Activated naive CD8-positive, alpha-beta T cell treated with anti-CD3 and anti-CD28 coated beads for 36 hours (primary cell): ENCODE results near the gene FHL2. TPM values are rescaled to one million over a fixed set of nuclear protein-coding genes. Genes with fewer than 3 reads are reported as not detected.

ENCODE experiments used
- DNase-seq: peaks from one replicate; pipeline ENCODE4 v3.0.0; 2021
- H3K27ac Mint-ChIP-seq: one replicate; pipeline ENCODE4 v1.8.0; 2022; ENCODE audit warnings: mild to moderate bottlenecking, moderate library complexity, mixed read lengths
- H3K27me3 Mint-ChIP-seq: one replicate; pipeline ENCODE4 v1.8.0; 2022; ENCODE audit warnings: mild to moderate bottlenecking, mixed read lengths
- H3K36me3 Mint-ChIP-seq: one replicate; pipeline ENCODE4 v1.8.0; 2021; ENCODE audit warnings: mild to moderate bottlenecking, mixed read lengths
- H3K4me1 Mint-ChIP-seq: one replicate; pipeline ENCODE4 v1.8.0; 2021; ENCODE audit warnings: mixed read lengths
- H3K4me3 Mint-ChIP-seq: one replicate; pipeline ENCODE4 v1.8.0; 2022; ENCODE audit warnings: mild to moderate bottlenecking, moderate library complexity, mixed read lengths
- H3K9me3 Mint-ChIP-seq: one replicate; pipeline ENCODE4 v1.8.0; 2022; ENCODE audit warnings: mixed read lengths
- total RNA-seq, 2 experiments: library from RNA; stranded (reverse); gene quantifications; one replicate each; pipeline ENCODE4 v1.2.3, GENCODE V29; 2021

The FHL2 gene, protein sequence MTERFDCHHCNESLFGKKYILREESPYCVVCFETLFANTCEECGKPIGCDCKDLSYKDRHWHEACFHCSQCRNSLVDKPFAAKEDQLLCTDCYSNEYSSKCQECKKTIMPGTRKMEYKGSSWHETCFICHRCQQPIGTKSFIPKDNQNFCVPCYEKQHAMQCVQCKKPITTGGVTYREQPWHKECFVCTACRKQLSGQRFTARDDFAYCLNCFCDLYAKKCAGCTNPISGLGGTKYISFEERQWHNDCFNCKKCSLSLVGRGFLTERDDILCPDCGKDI
- total RNA-seq, result 1 to 10 TPM; 4.7 to 5.1 TPM

DNA sequence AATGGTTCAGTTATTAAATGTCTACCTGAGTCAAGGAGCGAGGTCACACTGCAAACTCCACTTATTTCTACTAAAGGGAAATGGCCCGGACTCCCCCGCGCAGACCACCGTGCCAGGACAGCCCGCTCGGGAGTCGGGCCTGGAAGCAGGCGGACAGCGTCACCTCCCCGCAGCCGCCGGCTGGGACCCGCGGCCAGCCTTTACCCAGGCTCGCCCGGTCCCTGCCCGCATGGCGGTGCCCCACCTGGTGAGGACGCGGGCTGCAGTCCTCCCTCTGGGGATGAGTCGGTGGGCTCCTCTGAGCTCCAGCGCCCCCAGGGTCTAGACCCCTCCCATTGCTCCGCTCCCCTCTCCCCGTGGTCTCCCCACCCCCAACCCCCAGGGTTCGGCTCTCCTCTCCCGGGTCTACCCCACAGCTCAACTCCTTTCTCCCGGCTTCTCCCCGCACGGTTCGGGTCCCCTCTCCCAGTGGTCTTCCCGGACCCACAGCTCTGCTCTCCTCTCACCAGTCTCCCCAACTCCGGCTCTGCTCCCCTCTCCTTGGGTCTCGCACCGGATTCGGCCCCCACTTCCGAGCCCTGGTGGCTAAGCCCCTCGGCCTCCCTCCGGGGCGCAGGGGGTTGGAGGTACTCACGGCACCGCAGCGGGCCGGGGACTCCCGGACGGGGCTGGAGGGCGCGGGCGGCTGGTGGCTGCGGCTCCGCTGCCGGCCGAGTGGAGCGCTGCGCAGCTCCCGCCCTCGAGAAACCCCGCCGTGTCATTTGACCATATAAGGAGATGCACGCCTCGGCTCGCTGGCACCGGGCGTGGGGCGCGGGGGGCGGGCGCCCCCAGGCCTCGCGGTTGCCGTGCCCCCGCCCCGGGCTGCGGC is at the start of gene FHL2:
FHL2 (minus strand) TSS at position 716 of the 871 bp plus-strand sequence. CDS start 12,535 bp downstream, outside the sequence.
- Mint-ChIP-seq H3K4me3 (peak within 1 kb of the TSS; percentile 81), H3K27me3 (peaks cover 17% of the 10 kb centered on the region), H3K36me3 (peaks cover 2% of the 10 kb centered on the region), H3K27ac (peak within 1 kb of the TSS; percentile 40), H3K9me3 (no peaks in the 10 kb centered on the region), H3K4me1 (peaks cover 11% of the 10 kb centered on the region)
- peak; percentile 80 for DNase-seq

GRCh38 chr2:105447476-105447875 is 48.6 kb upstream of the FHL2 start:
- Mint-ChIP-seq H3K27ac (no peak overlapping the region), H3K4me1 (no peaks in the 10 kb centered on the region), H3K4me3 (no peak overlapping the region), H3K36me3 (no peaks in the 10 kb centered on the region), H3K9me3 (no peaks in the 10 kb centered on the region), H3K27me3 (peaks cover 14% of the 10 kb centered on the region)
- no peak for DNase-seq

DNA sequence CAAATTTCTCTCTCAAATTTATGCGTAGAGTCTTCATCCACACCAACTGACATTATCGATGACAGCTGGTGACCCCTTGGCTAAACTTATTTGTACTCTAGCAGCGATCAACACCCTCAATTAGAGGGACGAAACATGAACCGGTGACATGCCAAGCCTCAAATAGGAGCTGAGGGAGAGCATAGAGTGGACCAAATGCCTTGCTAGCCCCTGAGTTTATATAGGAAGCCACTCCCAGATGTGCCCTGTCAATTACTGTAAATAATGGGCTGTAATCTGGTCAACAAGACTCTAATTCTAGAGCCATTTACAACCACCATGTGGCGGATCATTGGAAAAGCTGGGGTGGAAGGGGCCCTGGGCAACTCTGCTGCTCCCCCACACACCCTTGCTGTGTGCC is 47.6 kb upstream of the FHL2 start:
- Mint-ChIP-seq H3K4me1 (no peaks in the 10 kb centered on the region), H3K4me3 (no peak overlapping the region), H3K9me3 (no peaks in the 10 kb centered on the region), H3K27ac (no peak overlapping the region), H3K27me3 (peaks cover 14% of the 10 kb centered on the region), H3K36me3 (no peaks in the 10 kb centered on the region)
- DNase-seq, result no peak

DNA sequence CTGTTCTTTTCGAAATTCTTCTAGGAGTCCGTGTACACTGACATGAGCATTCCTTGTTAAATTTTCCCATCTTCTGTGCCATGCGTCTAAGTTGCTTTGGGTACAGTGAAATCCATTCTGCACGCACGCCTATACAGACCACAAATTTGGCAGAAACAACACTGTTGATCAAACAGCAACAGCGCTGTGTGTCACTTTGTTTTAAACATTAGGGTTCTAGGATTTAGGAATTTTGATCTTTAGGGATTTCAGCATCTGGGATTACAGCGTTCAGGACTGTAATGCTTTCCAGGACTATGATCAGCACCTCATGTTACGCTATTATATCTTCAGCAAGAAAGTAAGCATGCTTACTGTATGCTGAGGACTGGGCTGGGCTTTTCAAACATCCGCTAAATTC is 47.1 kb upstream of the FHL2 start:
- Mint-ChIP-seq H3K27me3 (peaks cover 14% of the 10 kb centered on the region), H3K9me3 (no peaks in the 10 kb centered on the region), H3K27ac (no peak overlapping the region)

DNA sequence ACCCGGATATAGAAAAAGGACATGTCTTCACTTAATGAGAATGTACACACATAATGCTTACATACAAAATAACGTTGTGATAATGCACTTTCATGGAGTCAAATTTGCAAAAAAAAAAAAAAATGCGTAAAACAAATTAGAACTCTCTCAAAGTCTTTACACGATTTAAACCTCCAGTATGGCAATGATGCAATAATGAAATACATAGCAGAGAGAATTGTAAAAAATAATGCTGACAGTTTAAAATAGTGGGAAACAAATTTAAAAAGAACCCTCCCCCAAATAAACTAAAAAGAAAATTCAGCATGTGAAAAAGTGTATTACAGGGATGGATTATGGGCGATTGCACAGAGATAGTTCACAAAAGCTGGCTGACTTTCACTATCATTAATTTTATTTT is 46.6 kb upstream of the FHL2 start:
- H3K4me1 Mint-ChIP-seq, result no peaks in the 10 kb centered on the region
- H3K36me3 Mint-ChIP-seq, result no peaks in the 10 kb centered on the region
- no peaks in the 10 kb centered on the region for H3K9me3 Mint-ChIP-seq
- no peak overlapping the region for H3K27ac Mint-ChIP-seq
- H3K27me3 Mint-ChIP-seq, result peaks cover 14% of the 10 kb centered on the region
- no peak for DNase-seq
- no peak overlapping the region for H3K4me3 Mint-ChIP-seq

More for the DNA sequence above, 47.1 kb upstream of the FHL2 start:
- no peaks in the 10 kb centered on the region for H3K36me3 Mint-ChIP-seq
- no peak for DNase-seq
- no peaks in the 10 kb centered on the region for H3K4me1 Mint-ChIP-seq
- no peak overlapping the region for H3K4me3 Mint-ChIP-seq

GRCh38 chr2:105443617-105444598 is 45.1 kb upstream of the FHL2 start:
- Mint-ChIP-seq H3K4me3 (no peak overlapping the region), H3K4me1 (no peaks in the 10 kb centered on the region), H3K27me3 (peaks cover 8% of the 10 kb centered on the region), H3K9me3 (no peaks in the 10 kb centered on the region), H3K36me3 (no peaks in the 10 kb centered on the region), H3K27ac (no peak overlapping the region)
- no peak for DNase-seq

GRCh38 chr2:105442721-105443120 is 43.9 kb upstream of the FHL2 start:
- no peaks in the 10 kb centered on the region for H3K4me1 Mint-ChIP-seq
- no peaks in the 10 kb centered on the region for H3K9me3 Mint-ChIP-seq
- no peaks in the 10 kb centered on the region for H3K36me3 Mint-ChIP-seq
- H3K27ac Mint-ChIP-seq, result no peak overlapping the region
- H3K27me3 Mint-ChIP-seq, result no peaks in the 10 kb centered on the region
- no peak overlapping the region for H3K4me3 Mint-ChIP-seq
- DNase-seq, result no peak

DNA sequence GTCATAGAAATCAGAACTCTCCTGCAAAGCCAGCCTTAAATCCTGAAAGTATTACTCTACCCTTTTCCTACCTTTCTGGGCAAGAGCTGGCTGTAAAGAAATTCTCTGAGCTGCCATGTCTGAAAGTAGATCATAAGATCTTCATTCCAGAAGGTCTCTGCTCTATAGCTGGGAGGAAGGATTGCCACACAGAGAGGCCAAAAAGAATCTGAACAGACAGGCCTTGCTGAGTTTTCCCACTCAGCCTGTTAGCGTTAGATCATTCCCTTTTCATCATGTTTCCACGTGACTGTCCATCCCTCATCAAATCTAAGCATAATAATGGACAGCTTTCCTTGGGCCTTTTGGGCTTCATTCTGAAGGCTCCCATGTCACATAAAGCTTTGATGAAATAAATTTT is 43.2 kb upstream of the FHL2 start:
- Mint-ChIP-seq H3K27me3 (no peaks in the 10 kb centered on the region), H3K36me3 (no peaks in the 10 kb centered on the region), H3K9me3 (no peaks in the 10 kb centered on the region), H3K4me3 (no peak overlapping the region), H3K27ac (no peak overlapping the region), H3K4me1 (no peaks in the 10 kb centered on the region)
- DNase-seq, result no peak

GRCh38 chr2:105439141-105439540 is 40.3 kb upstream of the FHL2 start:
- H3K4me1 Mint-ChIP-seq, result no peaks in the 10 kb centered on the region
- H3K27me3 Mint-ChIP-seq, result peaks cover 7% of the 10 kb centered on the region
- no peaks in the 10 kb centered on the region for H3K36me3 Mint-ChIP-seq
- no peak overlapping the region for H3K4me3 Mint-ChIP-seq
- no peak overlapping the region for H3K27ac Mint-ChIP-seq
- DNase-seq, result no peak
- H3K9me3 Mint-ChIP-seq, result no peaks in the 10 kb centered on the region

GRCh38 chr2:105438104-105438929 is 39.5 kb upstream of the FHL2 start:
- H3K4me1 Mint-ChIP-seq, result no peaks in the 10 kb centered on the region
- H3K36me3 Mint-ChIP-seq, result no peaks in the 10 kb centered on the region
- H3K27me3 Mint-ChIP-seq, result peaks cover 7% of the 10 kb centered on the region
- no peak overlapping the region for H3K27ac Mint-ChIP-seq
- no peaks in the 10 kb centered on the region for H3K9me3 Mint-ChIP-seq
- H3K4me3 Mint-ChIP-seq, result no peak overlapping the region
- no peak for DNase-seq

GRCh38 chr2:105437708-105438103 is 38.9 kb upstream of the FHL2 start:
- Mint-ChIP-seq H3K27me3 (peaks cover 7% of the 10 kb centered on the region), H3K9me3 (no peaks in the 10 kb centered on the region), H3K36me3 (no peaks in the 10 kb centered on the region), H3K4me1 (no peaks in the 10 kb centered on the region), H3K4me3 (no peak overlapping the region), H3K27ac (no peak overlapping the region)
- no peak for DNase-seq

DNA sequence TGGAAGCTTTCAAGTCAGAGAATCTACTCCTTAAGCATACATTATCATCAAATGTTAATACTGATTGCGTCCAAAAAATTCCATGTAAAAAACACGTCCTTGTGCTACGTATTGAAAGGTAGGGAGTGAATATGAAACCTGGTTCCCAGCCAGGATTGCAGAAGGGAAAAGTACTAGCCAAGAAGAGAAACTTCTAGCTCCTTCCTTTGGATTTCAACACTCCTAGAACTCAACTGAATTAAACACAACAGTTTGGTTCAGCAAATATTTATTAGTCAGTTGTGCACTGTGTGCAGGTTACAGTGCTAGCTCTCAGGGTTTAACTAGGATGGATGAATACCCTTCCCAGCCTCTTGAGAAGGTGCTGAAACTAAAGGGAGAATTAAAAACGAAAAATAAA is 33.9 kb upstream of the FHL2 start:
- no peak for DNase-seq
- peaks cover 7% of the 10 kb centered on the region for H3K27me3 Mint-ChIP-seq
- no peak overlapping the region for H3K27ac Mint-ChIP-seq
- no peaks in the 10 kb centered on the region for H3K36me3 Mint-ChIP-seq
- no peaks in the 10 kb centered on the region for H3K9me3 Mint-ChIP-seq
- no peak overlapping the region for H3K4me3 Mint-ChIP-seq
- peaks cover 2% of the 10 kb centered on the region for H3K4me1 Mint-ChIP-seq

GRCh38 chr2:105432044-105432399 is 33.2 kb upstream of the FHL2 start:
- Mint-ChIP-seq H3K4me1 (peaks cover 9% of the 10 kb centered on the region), H3K36me3 (no peaks in the 10 kb centered on the region), H3K4me3 (no peak overlapping the region), H3K27ac (no peak overlapping the region), H3K9me3 (no peaks in the 10 kb centered on the region), H3K27me3 (peaks cover 7% of the 10 kb centered on the region)
- no peak for DNase-seq

DNA sequence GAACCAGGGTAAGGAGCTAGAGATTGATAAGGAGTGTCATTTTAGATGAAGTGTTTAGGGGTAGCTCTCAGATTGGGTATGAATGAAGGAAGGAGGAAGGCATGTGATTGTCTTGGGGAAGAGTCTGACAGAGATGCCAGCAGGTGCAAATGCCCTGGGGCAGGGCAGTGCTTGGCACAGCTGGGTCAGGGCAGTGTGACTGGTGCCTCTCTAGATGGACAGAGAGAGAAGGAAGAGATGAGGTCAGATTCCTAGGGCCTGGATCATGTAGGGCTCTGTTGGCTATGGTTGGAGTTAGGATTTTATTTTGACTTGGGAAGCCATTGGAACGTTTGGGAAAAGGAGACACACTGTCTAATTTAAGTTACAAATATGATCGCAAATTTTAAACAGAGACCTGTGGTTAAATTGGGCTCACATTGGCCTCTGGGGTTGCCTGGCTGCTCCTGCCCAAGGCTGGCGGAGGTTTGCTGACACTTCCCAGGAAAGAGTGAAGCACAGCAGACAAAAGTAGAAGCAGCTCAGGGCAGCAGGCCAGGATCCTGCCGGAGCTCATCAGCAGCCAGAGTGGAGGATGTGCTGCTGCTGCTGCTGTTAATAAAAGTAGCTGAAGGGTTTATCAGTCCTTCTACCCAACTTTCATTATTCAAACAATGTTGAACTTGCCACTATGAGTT is 32.7 kb upstream of the FHL2 start:
- no peak for DNase-seq
- Mint-ChIP-seq H3K27ac (no peak overlapping the region), H3K9me3 (no peaks in the 10 kb centered on the region), H3K4me1 (peaks cover 14% of the 10 kb centered on the region), H3K36me3 (no peaks in the 10 kb centered on the region), H3K4me3 (no peak overlapping the region), H3K27me3 (peaks cover 7% of the 10 kb centered on the region)
